Liver (tissue), 9 donors: ENCODE data around the gene RFC4. TPM values are rescaled to one million over a fixed set of nuclear protein-coding genes. Genes with fewer than 3 reads are reported as not detected.

ENCODE experiments used
- DNase-seq: peaks from one replicate; pipeline ENCODE4 v3.0.0-alpha.2; 2017; ENCODE audit warnings: low spot score
- H3K27ac ChIP-seq, 2 donors: one replicate each; pipeline ENCODE4 v1.7.0; 2013; ENCODE audit warnings: inconsistent platforms in 2 of 2, low read length in 2 of 2, control low read depth in 1 of 2, low read depth in 1 of 2, mild to moderate bottlenecking in 1 of 2
- H3K27me3 ChIP-seq, 4 donors: one replicate each; pipeline versions ENCODE4 v1.6.1 to v1.7.0; 2013; ENCODE audit warnings: low read length in 3 of 4, inconsistent platforms in 1 of 4, mild to moderate bottlenecking in 1 of 4, moderate library complexity in 1 of 4; ENCODE audit not compliant: control insufficient read depth in 4 of 4, insufficient read depth in 4 of 4
- H3K36me3 ChIP-seq, 4 donors: one replicate each; pipeline versions ENCODE4 v1.6.1 to v1.7.0; 2013; ENCODE audit warnings: low read length in 3 of 4, mild to moderate bottlenecking in 3 of 4, low read depth in 1 of 4, moderate library complexity in 1 of 4; ENCODE audit not compliant: control insufficient read depth in 4 of 4, insufficient read depth in 3 of 4
- H3K4me1 ChIP-seq, 4 donors: one replicate each; pipeline versions ENCODE4 v1.6.1 to v1.7.0; 2013; ENCODE audit warnings: low read length in 3 of 4, mild to moderate bottlenecking in 3 of 4, moderate library complexity in 1 of 4; ENCODE audit not compliant: control insufficient read depth in 4 of 4, insufficient read depth in 4 of 4
- H3K4me3 ChIP-seq, 3 donors: one replicate each; pipeline versions ENCODE4 v1.6.1 to v1.7.0; 2013; ENCODE audit warnings: low read length in 3 of 3, control low read depth in 1 of 3, low read depth in 1 of 3, mild to moderate bottlenecking in 1 of 3
- H3K9ac ChIP-seq, 2 donors: one replicate each; pipeline ENCODE4 v1.7.0; 2013; ENCODE audit warnings: low read length in 2 of 2, mild to moderate bottlenecking in 2 of 2, moderate library complexity in 2 of 2, control low read depth in 1 of 2, low read depth in 1 of 2
- H3K9me3 ChIP-seq, 4 donors: one replicate each; pipeline versions ENCODE4 v1.6.1 to v1.7.0; 2013; ENCODE audit warnings: low read length in 3 of 4; ENCODE audit not compliant: control insufficient read depth in 4 of 4
- ATF3 ChIP-seq: IDR thresholded peaks from 2 replicates; pipeline ENCODE4 v1.6.1; 2016; ENCODE audit warnings: antibody characterized with exemption
- CTCF ChIP-seq: fragments of 150-350 bp; IDR thresholded peaks from 2 replicates; pipeline ENCODE4 v1.5.1; 2017; ENCODE audit warnings: improper control_type of control experiment, low read depth, low read length; ENCODE audit not compliant: missing input control
- EGR1 ChIP-seq, 2 donors: IDR thresholded peaks; 2 replicates each; pipeline ENCODE4 v1.6.1; 2016 to 2018; ENCODE audit warnings: antibody characterized with exemption in 2 of 2, low read depth in 2 of 2
- FOXA1 ChIP-seq: IDR thresholded peaks from 2 replicates; pipeline ENCODE4 v1.6.1; 2016; ENCODE audit warnings: antibody characterized with exemption
- FOXA2 ChIP-seq: IDR thresholded peaks from 2 replicates; pipeline ENCODE4 v1.6.1; 2016; ENCODE audit warnings: antibody characterized with exemption
- GABPA ChIP-seq, 2 donors: IDR thresholded peaks in 1 of 2; conservative IDR thresholded peaks in 1 of 2; 2 replicates each; pipeline ENCODE4 v1.6.1; 2016; ENCODE audit warnings: antibody characterized with exemption in 2 of 2, mild to moderate bottlenecking in 1 of 2, moderate library complexity in 1 of 2
- HNF4A ChIP-seq, 2 donors: conservative IDR thresholded peaks; 2 replicates each; pipeline ENCODE4 v1.6.1; 2016; ENCODE audit warnings: antibody characterized with exemption in 2 of 2, mild to moderate bottlenecking in 2 of 2
- HNF4G ChIP-seq: IDR thresholded peaks from 2 replicates; pipeline ENCODE4 v1.6.1; 2016; ENCODE audit warnings: antibody characterized with exemption
- JUND ChIP-seq, 2 donors: IDR thresholded peaks; 2 replicates each; pipeline ENCODE4 v1.6.1; 2016; ENCODE audit warnings: antibody characterized with exemption in 2 of 2
- MAX ChIP-seq: IDR thresholded peaks from 2 replicates; pipeline ENCODE4 v1.6.1; 2016; ENCODE audit warnings: antibody characterized with exemption
- NR2F2 ChIP-seq: IDR thresholded peaks from 2 replicates; pipeline ENCODE4 v1.6.1; 2016; ENCODE audit warnings: antibody characterized with exemption
- RAD21 ChIP-seq, 2 donors: IDR thresholded peaks; 2 replicates each; pipeline ENCODE4 v1.6.1; 2016; ENCODE audit warnings: antibody characterized with exemption in 2 of 2, mild to moderate bottlenecking in 2 of 2
- REST ChIP-seq: IDR thresholded peaks from 2 replicates; pipeline ENCODE4 v1.6.1; 2016; ENCODE audit warnings: antibody characterized with exemption, mild to moderate bottlenecking
- RXRA ChIP-seq, 2 donors: IDR thresholded peaks; 2 replicates each; pipeline ENCODE4 v1.6.1; 2017 to 2018; ENCODE audit warnings: antibody characterized with exemption in 2 of 2, mild to moderate bottlenecking in 1 of 2
- SP1 ChIP-seq: IDR thresholded peaks from 2 replicates; pipeline ENCODE4 v1.6.1; 2018; ENCODE audit warnings: antibody characterized with exemption, mild to moderate bottlenecking
- TAF1 ChIP-seq: conservative IDR thresholded peaks from 2 replicates; pipeline ENCODE4 v1.6.1; 2016; ENCODE audit warnings: antibody characterized with exemption, mild to moderate bottlenecking
- YY1 ChIP-seq: IDR thresholded peaks from 2 replicates; pipeline ENCODE4 v1.6.1; 2016; ENCODE audit warnings: antibody characterized with exemption, mild to moderate bottlenecking
- ZBTB33 ChIP-seq: IDR thresholded peaks from 2 replicates; pipeline ENCODE4 v1.6.1; 2016; ENCODE audit warnings: antibody characterized with exemption
- WGBS: extraction: QIAGEN DNeasy Blood & Tissue Kit; methylation state at CpG from one replicate; pipeline ENCODE4 v1.1.7; 2013; 5-methylcytosine and 5-hydroxymethylcytosine counted together
- polyA plus RNA-seq, 2 donors: library from polyadenylated mRNA; stranded (reverse) in 1 of 2; unstranded in 1 of 2; fragments of 200-250 nt in 1 of 2; fragments of >200 nt in 1 of 2; fragmentation: Nextera tagmentation in 1 of 2; extraction: Ambion mirVana in 1 of 2; gene quantifications; one replicate each; pipeline versions ENCODE4 v1.2.1 to v1.2.3, GENCODE V29; 2013 to 2015
- total RNA-seq, 2 donors: library from RNA; depleted of rRNA; stranded (reverse); fragments of >200 nt; gene quantifications; one replicate each; pipeline ENCODE4 v1.2.3, GENCODE V29; 2014
- donor health status: healthy.
- donor health status: healthy.
- donor health status: healthy.
- donor health status: healthy.
- donor health status: healthy.

Gene RFC4
- total and polyA plus RNA-seq, 4 donors: 4.6 to 27.3 (median 6.3) TPM

GRCh38 chr3:186854954-186855353, 48.7 kb upstream of the RFC4 start:
- no peaks in the 10 kb centered on the region for H3K36me3 ChIP-seq
- TF ChIP-seq RXRA (IDR thresholded peaks at IDR 0.05): no peak
- no peak for TF ChIP-seq RAD21 (IDR thresholded peaks at IDR 0.05)
- TF ChIP-seq NR2F2: no peak
- TF ChIP-seq TAF1: no peak
- peak; percentile 16 for TF ChIP-seq HNF4G
- TF ChIP-seq HNF4A (conservative IDR thresholded peaks at IDR 0.05): peak; percentile 26 to 64
- WGBS: 0% methylated on average over 1 of the region's 1 CpG
- no peaks in the 10 kb centered on the region for H3K4me1 ChIP-seq
- no peak overlapping the region for H3K27ac ChIP-seq
- H3K9me3 ChIP-seq: no peaks in the 10 kb centered on the region
- no peak overlapping the region for H3K9ac ChIP-seq
- no peak for DNase-seq
- no peak overlapping the region for H3K4me3 ChIP-seq
- no peaks in the 10 kb centered on the region for H3K27me3 ChIP-seq

- no peak for DNase-seq
- TF ChIP-seq NR2F2 (no peak), RXRA (IDR thresholded peaks at IDR 0.05) (no peak), TAF1 (no peak), HNF4A (conservative IDR thresholded peaks at IDR 0.05) (no peak), REST (no peak), GABPA (IDR thresholded peaks at IDR 0.05 in 1 of 2, conservative IDR thresholded peaks at IDR 0.05 in 1 of 2) (no peak), ATF3 (no peak), SP1 (no peak), MAX (no peak), JUND (IDR thresholded peaks at IDR 0.05) (no peak), FOXA2 (no peak), RAD21 (IDR thresholded peaks at IDR 0.05) (no peak), FOXA1 (no peak), HNF4G (no peak), YY1 (no peak), CTCF (no peak), EGR1 (IDR thresholded peaks at IDR 0.05; ENCODE audit: low read depth in 2 of 2) (no peak), ZBTB33 (no peak)
- Histone ChIP-seq H3K4me1 (no peaks in the 10 kb centered on the region), H3K9ac (no peak overlapping the region), H3K36me3 (no peaks in the 10 kb centered on the region), H3K27ac (no peak overlapping the region), H3K27me3 (no peaks in the 10 kb centered on the region), H3K9me3 (no peaks in the 10 kb centered on the region), H3K4me3 (no peak overlapping the region)
- WGBS: 98% methylated on average over 8 of the region's 8 CpGs
These were observed 47.9 kb upstream of the RFC4 start for GRCh38 chr3:186854146-186854545.
